Tibial nerve (tissue), 4 donors: Measurements from ENCODE around the gene CA10.

ENCODE experiments used
- EP300 ChIP-seq, 2 donors: sonication (generic); formaldehyde crosslinking; IDR thresholded peaks; one replicate each; pipeline ENCODE4 v1.6.1; 2017; ENCODE audit warnings: antibody characterized with exemption in 2 of 2, mild to moderate bottlenecking in 1 of 2
- TF ChIP-seq, protein P1 (sequence below), 5 experiments: fragments of 200-600 bp in 3 of 5; fragments of 450-650 bp in 2 of 5; sonication (generic) in 3 of 5; IDR thresholded peaks; one replicate each; pipeline ENCODE4 v1.5.1; 2016 to 2019; ENCODE audit warnings: antibody characterized with exemption in 5 of 5, mild to moderate bottlenecking in 3 of 5, moderate library complexity in 2 of 5

DNA sequence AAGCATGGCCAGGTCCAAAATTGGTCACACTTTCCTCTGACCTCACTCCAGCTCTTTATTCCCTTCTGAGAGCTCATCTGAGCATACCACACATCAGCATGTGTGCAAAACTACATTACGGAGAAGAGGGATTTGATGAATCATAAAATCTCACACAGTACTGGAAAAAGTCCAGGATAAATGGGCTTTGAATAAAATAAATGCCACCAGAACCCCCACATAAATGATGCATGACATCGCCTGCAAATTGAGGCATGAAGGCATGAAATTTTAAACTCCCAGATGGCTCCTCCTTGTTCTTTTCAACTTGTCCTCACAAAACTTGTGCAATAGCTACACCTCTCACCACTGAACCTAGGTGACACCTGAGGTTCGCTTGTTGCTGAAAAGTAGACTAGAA is 439.5 kb downstream of the CA10 start:
- TF ChIP-seq, protein P1, sequence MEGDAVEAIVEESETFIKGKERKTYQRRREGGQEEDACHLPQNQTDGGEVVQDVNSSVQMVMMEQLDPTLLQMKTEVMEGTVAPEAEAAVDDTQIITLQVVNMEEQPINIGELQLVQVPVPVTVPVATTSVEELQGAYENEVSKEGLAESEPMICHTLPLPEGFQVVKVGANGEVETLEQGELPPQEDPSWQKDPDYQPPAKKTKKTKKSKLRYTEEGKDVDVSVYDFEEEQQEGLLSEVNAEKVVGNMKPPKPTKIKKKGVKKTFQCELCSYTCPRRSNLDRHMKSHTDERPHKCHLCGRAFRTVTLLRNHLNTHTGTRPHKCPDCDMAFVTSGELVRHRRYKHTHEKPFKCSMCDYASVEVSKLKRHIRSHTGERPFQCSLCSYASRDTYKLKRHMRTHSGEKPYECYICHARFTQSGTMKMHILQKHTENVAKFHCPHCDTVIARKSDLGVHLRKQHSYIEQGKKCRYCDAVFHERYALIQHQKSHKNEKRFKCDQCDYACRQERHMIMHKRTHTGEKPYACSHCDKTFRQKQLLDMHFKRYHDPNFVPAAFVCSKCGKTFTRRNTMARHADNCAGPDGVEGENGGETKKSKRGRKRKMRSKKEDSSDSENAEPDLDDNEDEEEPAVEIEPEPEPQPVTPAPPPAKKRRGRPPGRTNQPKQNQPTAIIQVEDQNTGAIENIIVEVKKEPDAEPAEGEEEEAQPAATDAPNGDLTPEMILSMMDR (IDR thresholded peaks at IDR 0.05): no peak
- no peak for TF ChIP-seq EP300 (IDR thresholded peaks at IDR 0.05)
